MCF 10A (cell line): ENCODE results near the gene PLPPR1. TPM values are rescaled to one million over a fixed set of nuclear protein-coding genes. Genes with fewer than 3 reads are reported as not detected.

Source experiments
- BruUV-seq: library from RNA; stranded (reverse); fragments of 400-500 nt; replicated peaks from 2 replicates; lab custom pipeline; 2021; lab: Mats Ljungman, UMichigan
- CTCF ChIA-PET: fragments of 300-600 bp; sonication (Branson Sonifier 250); formaldehyde crosslinking; extraction: SDS; loops from one replicate; lab custom pipeline; 2021; ENCODE audit warnings: antibody characterized with exemption, inconsistent platforms; lab: Yijun Ruan, JAX
- POLR2A ChIA-PET: fragments of 300-600, 350-650 bp; sonication (Branson Sonifier 250); formaldehyde crosslinking; extraction: SDS; loops from one replicate; lab custom pipeline; 2020; ENCODE audit warnings: antibody characterized with exemption, inconsistent platforms; lab: Yijun Ruan, JAX
- DNase-seq: peaks from one replicate; pipeline ENCODE4 v3.0.0-alpha.2; 2018; ENCODE audit not compliant: unreplicated experiment
- H3K27ac Mint-ChIP-seq: one replicate; pipeline ENCODE4 v1.8.0; 2022; ENCODE audit warnings: mild to moderate bottlenecking, low read depth, mixed read lengths; ENCODE audit not compliant: unreplicated experiment
- H3K27me3 Mint-ChIP-seq: one replicate; pipeline ENCODE4 v1.8.0; 2022; ENCODE audit warnings: mixed read lengths; ENCODE audit not compliant: insufficient read depth, unreplicated experiment
- H3K36me3 Mint-ChIP-seq: one replicate; pipeline ENCODE4 v1.8.0; 2022; ENCODE audit warnings: mild to moderate bottlenecking, moderate library complexity, mixed read lengths; ENCODE audit not compliant: insufficient read depth, unreplicated experiment
- H3K4me1 Mint-ChIP-seq: one replicate; pipeline ENCODE4 v1.8.0; 2022; ENCODE audit warnings: mixed read lengths; ENCODE audit not compliant: insufficient read depth, unreplicated experiment
- H3K4me3 Mint-ChIP-seq: one replicate; pipeline ENCODE4 v1.8.0; 2022; ENCODE audit warnings: mild to moderate bottlenecking, moderate library complexity, mixed read lengths; ENCODE audit not compliant: unreplicated experiment
- H3K9me3 Mint-ChIP-seq: one replicate; pipeline ENCODE4 v1.8.0; 2022; ENCODE audit warnings: mixed read lengths; ENCODE audit not compliant: unreplicated experiment
- CTCF ChIP-seq: fragments of 200-600 bp; IDR thresholded peaks from one replicate; pipeline ENCODE4 v1.8.0; 2022; ENCODE audit warnings: antibody characterized with exemption, mild to moderate bottlenecking; ENCODE audit not compliant: unreplicated experiment
- intact Hi-C: fragments of 100-400 bp; cut with micrococcal nuclease; formaldehyde crosslinking; loops from 2 replicates; pipeline ENCODE4 v1.14.1; 2022
- total RNA-seq: library from RNA; stranded (reverse); gene quantifications from 2 replicates; pipeline ENCODE4 v1.2.3, GENCODE V29; 2022

Gene PLPPR1
- total RNA-seq, 1 experiment from 2014 or later: not detected

- H3K4me3 Mint-ChIP-seq: no peak overlapping the region
- no peak overlapping the region for H3K27ac Mint-ChIP-seq
- intact Hi-C loops: no loop called here
- peaks cover 45% of the 10 kb centered on the region for H3K27me3 Mint-ChIP-seq
- DNase-seq: no peak
- no TSS peak for BruUV-seq
- no peak for TF ChIP-seq CTCF
- no peaks in the 10 kb centered on the region for H3K4me1 Mint-ChIP-seq
- ChIA-PET POLR2A (no interaction called here), CTCF (interaction anchor here (0.7 kb wide), 1 partner anchor 485 kb away, joined by 3 read pairs; no protein-coding TSS in a partner anchor)
- no peaks in the 10 kb centered on the region for H3K9me3 Mint-ChIP-seq
- H3K36me3 Mint-ChIP-seq: no peaks in the 10 kb centered on the region
Observed at GRCh38 chr9:101184813-101185278, 156.3 kb downstream of the PLPPR1 start.

GRCh38 chr9:101191723-101192122 lies 163.2 kb downstream of the PLPPR1 start:
- no peak for DNase-seq
- Mint-ChIP-seq H3K27ac (no peak overlapping the region), H3K4me3 (no peak overlapping the region), H3K36me3 (no peaks in the 10 kb centered on the region), H3K4me1 (no peaks in the 10 kb centered on the region), H3K27me3 (peaks cover 47% of the 10 kb centered on the region), H3K9me3 (no peaks in the 10 kb centered on the region)
- POLR2A ChIA-PET: no interaction called here
- intact Hi-C loops: no loop called here
- TF ChIP-seq CTCF: no peak
- CTCF ChIA-PET: no interaction called here
- no TSS peak for BruUV-seq

GRCh38 chr9:101197026-101197425 lies 168.5 kb downstream of the PLPPR1 start:
- Mint-ChIP-seq H3K4me1 (no peaks in the 10 kb centered on the region), H3K36me3 (no peaks in the 10 kb centered on the region), H3K9me3 (no peaks in the 10 kb centered on the region), H3K4me3 (no peak overlapping the region), H3K27ac (no peak overlapping the region), H3K27me3 (peaks cover 30% of the 10 kb centered on the region)
- no TSS peak for BruUV-seq
- no peak for TF ChIP-seq CTCF
- intact Hi-C loops: no loop called here
- DNase-seq: no peak
- ChIA-PET CTCF (no interaction called here), POLR2A (no interaction called here)

- Mint-ChIP-seq H3K4me1 (no peaks in the 10 kb centered on the region), H3K4me3 (no peak overlapping the region), H3K9me3 (no peaks in the 10 kb centered on the region), H3K27me3 (peaks cover 59% of the 10 kb centered on the region), H3K36me3 (no peaks in the 10 kb centered on the region), H3K27ac (no peak overlapping the region)
- intact Hi-C loops: no loop called here
- POLR2A ChIA-PET: interaction anchor here (0.7 kb wide), 1 partner anchor 33 kb away, joined by 3 read pairs; no protein-coding TSS in a partner anchor
- no peak for DNase-seq
- CTCF ChIA-PET: no interaction called here
- TF ChIP-seq CTCF: no peak
- BruUV-seq: no TSS peak
Observed at GRCh38 chr9:101200852-101201251, 172.3 kb downstream of the PLPPR1 start.
